ENCODE data around the gene WBP1L. TPM values are rescaled to one million over a fixed set of nuclear protein-coding genes. Genes with fewer than 3 reads are reported as not detected.

WBP1L gene
- total and polyA plus RNA-seq, 4 donors = 12.3 to 43.6 (median 27.6) TPM

- TF ChIP-seq TAF1 (conservative IDR thresholded peaks at IDR 0.05) = no peak
- no peak for TF ChIP-seq GABPA (IDR thresholded peaks at IDR 0.05 in 1 of 2, conservative IDR thresholded peaks at IDR 0.05 in 1 of 2)
- TF ChIP-seq YY1 (IDR thresholded peaks at IDR 0.05) = no peak
- TF ChIP-seq REST (IDR thresholded peaks at IDR 0.05) = no peak
- TF ChIP-seq JUND (IDR thresholded peaks at IDR 0.05) = no peak
- no peak for TF ChIP-seq HNF4G (IDR thresholded peaks at IDR 0.05)
- no peak for TF ChIP-seq RXRA (IDR thresholded peaks at IDR 0.05)
- H3K9ac ChIP-seq (ENCODE audit: low read depth in 1 of 2, low read length in 2 of 2) = no peak overlapping the region
- DNase-seq (ENCODE audit: low spot score) = no peak
- H3K9me3 ChIP-seq (ENCODE audit: control insufficient read depth in 4 of 4, low read length in 3 of 4) = no peaks in the 10 kb centered on the region
- H3K4me3 ChIP-seq (ENCODE audit: low read depth in 1 of 3, low read length in 3 of 3) = no peak overlapping the region
- no peaks in the 10 kb centered on the region for H3K27me3 ChIP-seq (ENCODE audit: control insufficient read depth in 4 of 4, insufficient read depth in 4 of 4, low read length in 3 of 4)
- no peaks in the 10 kb centered on the region for H3K4me1 ChIP-seq (ENCODE audit: control insufficient read depth in 4 of 4, insufficient read depth in 4 of 4, low read length in 3 of 4)
- WGBS = 92% methylated on average over 6 of the region's 6 CpGs
- no peak overlapping the region for H3K27ac ChIP-seq (ENCODE audit: low read depth in 1 of 2, low read length in 2 of 2)
- H3K36me3 ChIP-seq (ENCODE audit: control insufficient read depth in 4 of 4, insufficient read depth in 3 of 4, low read depth in 1 of 4, low read length in 3 of 4) = no peaks in the 10 kb centered on the region
Observed at GRCh38 chr10:102704915-102705314, 38.8 kb upstream of the WBP1L start.

GRCh38 chr10:102705531-102705930 is 38.2 kb upstream of the WBP1L start:
- Histone ChIP-seq H3K27ac (ENCODE audit: low read depth in 1 of 2, low read length in 2 of 2) (no peak overlapping the region), H3K4me3 (ENCODE audit: low read depth in 1 of 3, low read length in 3 of 3) (no peak overlapping the region), H3K4me1 (ENCODE audit: control insufficient read depth in 4 of 4, insufficient read depth in 4 of 4, low read length in 3 of 4) (no peaks in the 10 kb centered on the region), H3K27me3 (ENCODE audit: control insufficient read depth in 4 of 4, insufficient read depth in 4 of 4, low read length in 3 of 4) (no peaks in the 10 kb centered on the region), H3K36me3 (ENCODE audit: control insufficient read depth in 4 of 4, insufficient read depth in 3 of 4, low read depth in 1 of 4, low read length in 3 of 4) (no peaks in the 10 kb centered on the region), H3K9ac (ENCODE audit: low read depth in 1 of 2, low read length in 2 of 2) (no peak overlapping the region), H3K9me3 (ENCODE audit: control insufficient read depth in 4 of 4, low read length in 3 of 4) (no peaks in the 10 kb centered on the region)
- DNase-seq (ENCODE audit: low spot score) = no peak
- 81% methylated on average over 2 of the region's 2 CpGs for WGBS
- TF ChIP-seq YY1 (IDR thresholded peaks at IDR 0.05) = no peak

DNA sequence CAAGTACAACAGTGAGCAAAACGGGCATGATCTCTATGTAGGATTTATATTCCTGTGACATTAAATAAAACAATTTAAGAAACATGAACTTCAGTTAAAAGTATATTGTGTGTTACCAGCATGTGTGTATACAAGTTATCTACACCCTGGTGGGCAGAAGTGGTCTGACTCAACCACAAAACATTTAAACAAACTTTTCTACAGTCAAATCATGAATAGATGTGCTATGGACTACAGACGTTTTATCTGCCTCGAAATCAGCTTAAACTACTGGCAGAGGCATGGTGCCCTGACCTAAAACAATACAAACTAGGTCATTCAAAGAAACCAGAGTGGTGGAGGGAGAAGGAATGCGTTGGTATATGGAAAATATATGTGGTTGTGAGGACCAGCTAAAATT is 33.1 kb upstream of the WBP1L start:
- H3K9ac ChIP-seq (ENCODE audit: low read depth in 1 of 2, low read length in 2 of 2) = no peak overlapping the region
- no peaks in the 10 kb centered on the region for H3K36me3 ChIP-seq (ENCODE audit: control insufficient read depth in 4 of 4, insufficient read depth in 3 of 4, low read depth in 1 of 4, low read length in 3 of 4)
- no peak for DNase-seq (ENCODE audit: low spot score)
- H3K4me3 ChIP-seq (ENCODE audit: low read depth in 1 of 3, low read length in 3 of 3) = no peak overlapping the region
- H3K27ac ChIP-seq (ENCODE audit: low read depth in 1 of 2, low read length in 2 of 2) = no peak overlapping the region
- H3K4me1 ChIP-seq (ENCODE audit: control insufficient read depth in 4 of 4, insufficient read depth in 4 of 4, low read length in 3 of 4) = peaks cover 4 to 21% (median 15%) of the 10 kb centered on the region in 4 donors
- 76% methylated on average over 4 of the region's 4 CpGs for WGBS
- no peaks in the 10 kb centered on the region for H3K9me3 ChIP-seq (ENCODE audit: control insufficient read depth in 4 of 4, low read length in 3 of 4)
- H3K27me3 ChIP-seq (ENCODE audit: control insufficient read depth in 4 of 4, insufficient read depth in 4 of 4, low read length in 3 of 4) = no peaks in the 10 kb centered on the region
- TF ChIP-seq HNF4G (IDR thresholded peaks at IDR 0.05) (no peak), FOXA2 (IDR thresholded peaks at IDR 0.05) (no peak), HNF4A (conservative IDR thresholded peaks at IDR 0.05) (no peak), RAD21 (IDR thresholded peaks at IDR 0.05) (no peak), SP1 (IDR thresholded peaks at IDR 0.05) (no peak), MAX (IDR thresholded peaks at IDR 0.05) (no peak), GABPA (IDR thresholded peaks at IDR 0.05 in 1 of 2, conservative IDR thresholded peaks at IDR 0.05 in 1 of 2) (no peak), RXRA (IDR thresholded peaks at IDR 0.05) (no peak), YY1 (IDR thresholded peaks at IDR 0.05) (no peak), FOXA1 (IDR thresholded peaks at IDR 0.05) (no peak), ZBTB33 (IDR thresholded peaks at IDR 0.05) (no peak), TAF1 (conservative IDR thresholded peaks at IDR 0.05) (no peak), REST (IDR thresholded peaks at IDR 0.05) (no peak), EGR1 (IDR thresholded peaks at IDR 0.05; ENCODE audit: low read depth in 2 of 2) (no peak), ATF3 (IDR thresholded peaks at IDR 0.05) (no peak), NR2F2 (IDR thresholded peaks at IDR 0.05) (no peak), JUND (IDR thresholded peaks at IDR 0.05) (no peak)

Data from liver (tissue), 9 donors.